Stimulated activated CD4-positive, alpha-beta T cell treated with anti-CD3 and anti-CD28 coated beads, TNF-alpha, amount 100 ng/mL, for 4 hours (primary cell): ENCODE data around the gene CD6.

Source experiments
- DNase-seq, 3 experiments: peaks; one replicate each; pipeline ENCODE4 v3.0.0-alpha.2; 2020; ENCODE audit warnings: low read depth in 3 of 3

Gene CD6

GRCh38 chr11:60985991-60986915, 14.8 kb downstream of the CD6 start:
- DNase-seq: peak in 2 of 3 experiments; percentile 79 to 92

GRCh38 chr11:60987577-60988277, 16.2 kb downstream of the CD6 start:
- no peak for DNase-seq

- no peak for DNase-seq
Observed at GRCh38 chr11:60988658-60989057, 17.2 kb downstream of the CD6 start.

GRCh38 chr11:60989093-60989650, 17.7 kb downstream of the CD6 start:
- no peak for DNase-seq

GRCh38 chr11:60991457-60991856, 20.0 kb downstream of the CD6 start:
- no peak for DNase-seq

- DNase-seq: no peak
Observed at GRCh38 chr11:60992842-60993409, 21.4 kb downstream of the CD6 start.

- no peak for DNase-seq
Observed at GRCh38 chr11:60993615-60994014, 22.1 kb downstream of the CD6 start.

GRCh38 chr11:60994541-60995080, 23.1 kb downstream of the CD6 start:
- DNase-seq: no peak

- no peak for DNase-seq
Observed at GRCh38 chr11:60995798-60996197, 24.3 kb downstream of the CD6 start.

- no peak for DNase-seq
Observed at GRCh38 chr11:60996381-60997138, 25.1 kb downstream of the CD6 start.

GRCh38 chr11:61000426-61000825, 28.9 kb downstream of the CD6 start:
- DNase-seq: no peak

GRCh38 chr11:61001931-61002330, 30.5 kb downstream of the CD6 start:
- no peak for DNase-seq

GRCh38 chr11:61002598-61002997, 31.1 kb downstream of the CD6 start:
- no peak for DNase-seq

- DNase-seq: no peak
Observed at GRCh38 chr11:61004180-61004611, 32.7 kb downstream of the CD6 start.

- DNase-seq: no peak
Observed at GRCh38 chr11:61004761-61005181, 33.3 kb downstream of the CD6 start.

GRCh38 chr11:61007383-61007955, 36.0 kb downstream of the CD6 start:
- DNase-seq: no peak

- no peak for DNase-seq
Observed at GRCh38 chr11:61007956-61008896, 36.7 kb downstream of the CD6 start.

- DNase-seq: no peak
Observed at GRCh38 chr11:61008971-61009370, 37.5 kb downstream of the CD6 start.

- no peak for DNase-seq
Observed at GRCh38 chr11:61009392-61010275, 38.2 kb downstream of the CD6 start.
